K562 (cell line): Measurements from ENCODE around the gene SH2B2. TPM values are rescaled to one million over a fixed set of nuclear protein-coding genes. Genes with fewer than 3 reads are reported as not detected.

ENCODE experiments used
- BHLHE40 ChIP-seq: IDR thresholded peaks from 2 replicates; pipeline ENCODE4 v1.6.1; 2011; ENCODE audit warnings: low read length, improper control_type of control experiment
- CHD2 ChIP-seq: IDR thresholded peaks from 2 replicates; pipeline ENCODE4 v1.6.1; 2011; ENCODE audit warnings: low read depth, low read length
- GABPA ChIP-seq: fragments of 200-800 bp; sonication (Bioruptor generic); conservative IDR thresholded peaks from 2 replicates; pipeline ENCODE4 v1.6.1; 2016; ENCODE audit warnings: low read depth, missing genetic modification characterization, missing compliant biosample characterization
- HDAC8 ChIP-seq: fragments of 450-650 bp; IDR thresholded peaks from 2 replicates; pipeline ENCODE4 v1.6.1; 2016; ENCODE audit warnings: mild to moderate bottlenecking, missing genetic modification characterization, moderate library complexity, missing compliant biosample characterization
- JUNB ChIP-seq: fragments of 450-650 bp; formaldehyde crosslinking; conservative IDR thresholded peaks from 2 replicates; pipeline ENCODE4 v1.4.0; 2020; ENCODE audit warnings: mild to moderate bottlenecking
- KHSRP ChIP-seq: fragments of 450-650 bp; IDR thresholded peaks from 2 replicates; pipeline ENCODE4 v1.6.1; 2017
- LEF1 ChIP-seq: fragments of 450-650 bp; IDR thresholded peaks from 2 replicates; pipeline ENCODE4 v1.6.1; 2016; ENCODE audit warnings: mild to moderate bottlenecking
- MBD2 ChIP-seq: sonication (generic); IDR thresholded peaks from 2 replicates; pipeline ENCODE4 v1.6.1; 2016; ENCODE audit warnings: low read depth, borderline replicate concordance
- MCM2 ChIP-seq: fragments of 450-650 bp; IDR thresholded peaks from 2 replicates; pipeline ENCODE4 v1.6.1; 2017; ENCODE audit warnings: low read depth, mild to moderate bottlenecking
- MTF1 ChIP-seq: fragments of 250-450 bp; sonication (Bioruptor Pico); IDR thresholded peaks from 2 replicates; pipeline ENCODE4 v1.9.0; 2021; ENCODE audit warnings: moderate library complexity, mild to moderate bottlenecking, inconsistent platforms, borderline replicate concordance
- PCBP1 ChIP-seq: fragments of 200-400 bp; formaldehyde crosslinking; IDR thresholded peaks from 2 replicates; pipeline ENCODE4 v1.6.1; 2018; ENCODE audit warnings: mild to moderate bottlenecking, low read depth, low read length; ENCODE audit not compliant: poor library complexity, severe bottlenecking
- RBFOX2 ChIP-seq: fragments of 200-400 bp; formaldehyde crosslinking; IDR thresholded peaks from 2 replicates; pipeline ENCODE4 v1.6.1; 2017; ENCODE audit warnings: low read depth, mild to moderate bottlenecking, low read length, moderate library complexity
- RBM22 ChIP-seq: fragments of 200-400 bp; formaldehyde crosslinking; IDR thresholded peaks from 2 replicates; pipeline ENCODE4 v1.6.1; 2018; ENCODE audit warnings: low read length, low read depth; ENCODE audit not compliant: poor library complexity, severe bottlenecking
- RBM34 ChIP-seq: fragments of 200-400 bp; formaldehyde crosslinking; IDR thresholded peaks from 2 replicates; pipeline ENCODE4 v1.6.1; 2018; ENCODE audit warnings: low read length, borderline replicate concordance; ENCODE audit not compliant: insufficient read depth
- SREBF1 ChIP-seq: fragments of 150-350 bp; IDR thresholded peaks from 2 replicates; pipeline ENCODE4 v1.6.1; 2014; ENCODE audit warnings: antibody characterized with exemption, low read depth, low read length, borderline replicate concordance
- TRIM24 ChIP-seq, 2 experiments: fragments of 450-650 bp; IDR thresholded peaks; 2 replicates each; pipeline ENCODE4 v1.6.1; 2016
- ZBTB17 ChIP-seq: fragments of 450-650 bp; formaldehyde crosslinking; IDR thresholded peaks from 2 replicates; pipeline ENCODE4 v1.4.0; 2020; ENCODE audit warnings: mild to moderate bottlenecking
- ZNF174 ChIP-seq: fragments of 250-450 bp; sonication (Bioruptor Pico); IDR thresholded peaks from 2 replicates; pipeline ENCODE4 v1.4.0; 2020; ENCODE audit warnings: mild to moderate bottlenecking
- polyA plus RNA-seq, 8 experiments: library from polyadenylated mRNA; depleted of rRNA in 4 of 8; stranded (reverse) in 5 of 8; unstranded in 3 of 8; fragments of >200 nt; fragmentation: Nextera tagmentation in 2 of 8; fragmentation: Illumina TruSeq in 1 of 8; extraction: Ambion mirVana in 2 of 8; extraction: Trizol in 1 of 8; gene quantifications; 2 replicates each; pipeline versions ENCODE4 v1.2.1 to v1.2.3, GENCODE V29; 2011 to 2014; ENCODE audit warnings: inconsistent platforms in 1 of 8, missing spikeins in 1 of 8
- total RNA-seq, 7 experiments: library from RNA; depleted of rRNA in 6 of 7; stranded (reverse); fragments of >200 nt in 6 of 7; fragmentation: Illumina TruSeq in 2 of 7; extraction: Trizol in 2 of 7; gene quantifications; 2 replicates each; pipeline versions ENCODE4 v1.2.1 to v1.2.3, GENCODE V29; 2011 to 2021; ENCODE audit warnings: low replicate concordance in 1 of 7
- TF ChIP-seq, protein P1 (sequence below): sonication (generic); formaldehyde crosslinking; IDR thresholded peaks from 2 replicates; pipeline ENCODE4 v1.8.0; 2023; ENCODE audit warnings: mild to moderate bottlenecking, missing genetic modification reagents
- TF ChIP-seq, protein P2 (sequence below), 2 experiments: fragments of 200-800 bp in 1 of 2; sonication (Bioruptor generic) in 1 of 2; sonication (generic) in 1 of 2; formaldehyde crosslinking in 1 of 2; IDR thresholded peaks in 1 of 2; conservative IDR thresholded peaks in 1 of 2; 2 replicates each; pipeline versions ENCODE4 v1.5.0 to v1.6.1; 2016 to 2020; ENCODE audit warnings: missing compliant biosample characterization in 1 of 2, missing genetic modification characterization in 1 of 2, missing genetic modification reagents in 1 of 2
- TF ChIP-seq, protein P3 (sequence below): fragments of 250-450 bp; sonication (Bioruptor Pico); IDR thresholded peaks from 2 replicates; pipeline ENCODE4 v1.5.0; 2021; ENCODE audit warnings: mild to moderate bottlenecking, moderate library complexity
- TF ChIP-seq, protein P4 (sequence below): sonication (generic); IDR thresholded peaks from 2 replicates; pipeline ENCODE4 v1.6.1; 2016

Gene SH2B2
- total and polyA plus RNA-seq, 9 of the 15 experiments (the other 6 are each of a cell fraction or from before 2014, with no cell fraction given), result 0.03 to 0.89 (median 0.07) TPM; not detected in 4

DNA sequence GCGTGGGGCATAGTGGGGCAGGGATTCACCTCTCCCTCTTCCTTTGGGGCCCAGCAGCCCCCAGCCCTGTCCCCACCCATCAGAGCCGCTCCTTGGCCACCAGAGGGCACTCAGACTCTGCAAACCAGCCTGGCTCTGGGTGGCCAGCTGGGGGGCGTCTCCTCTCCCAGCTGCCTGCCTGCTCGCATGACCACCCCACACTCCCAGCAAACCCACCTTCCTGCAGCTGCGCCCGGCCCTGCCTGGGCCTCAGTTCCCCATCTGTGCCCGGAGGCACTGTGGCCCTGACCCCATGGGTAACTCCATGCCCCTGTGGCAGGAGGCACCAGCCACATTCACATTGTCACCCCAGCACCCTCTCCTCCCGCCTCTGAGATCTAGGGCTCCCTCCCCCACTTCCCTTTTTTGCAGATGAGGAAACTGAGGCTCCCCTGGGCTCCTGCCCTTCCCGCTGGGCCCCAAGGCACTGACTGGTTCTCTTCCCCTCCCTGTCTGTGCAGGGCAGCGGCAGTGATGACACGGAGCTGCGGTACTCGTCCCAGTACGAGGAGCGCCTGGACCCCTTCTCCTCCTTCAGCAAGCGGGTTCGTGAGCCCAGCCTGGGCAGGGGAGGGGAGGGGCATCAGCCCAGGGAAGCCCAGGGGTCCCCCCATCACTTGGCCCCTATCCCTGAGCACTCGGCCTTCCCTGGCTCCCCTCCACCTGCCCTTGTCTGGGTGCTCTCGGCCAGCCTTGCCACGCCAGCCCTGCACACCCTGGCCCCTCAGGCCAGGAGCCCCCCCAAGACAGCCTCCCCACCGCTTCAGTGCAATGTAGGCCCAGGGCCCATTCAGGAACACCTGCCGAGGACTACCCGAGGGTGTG, 6.9 kb upstream of the SH2B2 start (continued):
- no peak for TF ChIP-seq MTF1
- TF ChIP-seq RBM34, result no peak
- TF ChIP-seq TRIM24 (IDR thresholded peaks at IDR 0.05), result no peak
- no peak for TF ChIP-seq PCBP1
- no peak for TF ChIP-seq LEF1
- TF ChIP-seq MCM2, result no peak
- TF ChIP-seq, protein P1, sequence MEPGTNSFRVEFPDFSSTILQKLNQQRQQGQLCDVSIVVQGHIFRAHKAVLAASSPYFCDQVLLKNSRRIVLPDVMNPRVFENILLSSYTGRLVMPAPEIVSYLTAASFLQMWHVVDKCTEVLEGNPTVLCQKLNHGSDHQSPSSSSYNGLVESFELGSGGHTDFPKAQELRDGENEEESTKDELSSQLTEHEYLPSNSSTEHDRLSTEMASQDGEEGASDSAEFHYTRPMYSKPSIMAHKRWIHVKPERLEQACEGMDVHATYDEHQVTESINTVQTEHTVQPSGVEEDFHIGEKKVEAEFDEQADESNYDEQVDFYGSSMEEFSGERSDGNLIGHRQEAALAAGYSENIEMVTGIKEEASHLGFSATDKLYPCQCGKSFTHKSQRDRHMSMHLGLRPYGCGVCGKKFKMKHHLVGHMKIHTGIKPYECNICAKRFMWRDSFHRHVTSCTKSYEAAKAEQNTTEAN, result no peak
- TF ChIP-seq BHLHE40, result no peak
- TF ChIP-seq KHSRP, result no peak
- TF ChIP-seq, protein P2, sequence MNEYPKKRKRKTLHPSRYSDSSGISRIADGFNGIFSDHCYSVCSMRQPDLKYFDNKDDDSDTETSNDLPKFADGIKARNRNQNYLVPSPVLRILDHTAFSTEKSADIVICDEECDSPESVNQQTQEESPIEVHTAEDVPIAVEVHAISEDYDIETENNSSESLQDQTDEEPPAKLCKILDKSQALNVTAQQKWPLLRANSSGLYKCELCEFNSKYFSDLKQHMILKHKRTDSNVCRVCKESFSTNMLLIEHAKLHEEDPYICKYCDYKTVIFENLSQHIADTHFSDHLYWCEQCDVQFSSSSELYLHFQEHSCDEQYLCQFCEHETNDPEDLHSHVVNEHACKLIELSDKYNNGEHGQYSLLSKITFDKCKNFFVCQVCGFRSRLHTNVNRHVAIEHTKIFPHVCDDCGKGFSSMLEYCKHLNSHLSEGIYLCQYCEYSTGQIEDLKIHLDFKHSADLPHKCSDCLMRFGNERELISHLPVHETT (CRISPR knock-in tag; conservative IDR thresholded peaks at IDR 0.05 in 1 of 2, IDR thresholded peaks at IDR 0.05 in 1 of 2), result no peak
- no peak for TF ChIP-seq RBFOX2
- TF ChIP-seq, protein P3, sequence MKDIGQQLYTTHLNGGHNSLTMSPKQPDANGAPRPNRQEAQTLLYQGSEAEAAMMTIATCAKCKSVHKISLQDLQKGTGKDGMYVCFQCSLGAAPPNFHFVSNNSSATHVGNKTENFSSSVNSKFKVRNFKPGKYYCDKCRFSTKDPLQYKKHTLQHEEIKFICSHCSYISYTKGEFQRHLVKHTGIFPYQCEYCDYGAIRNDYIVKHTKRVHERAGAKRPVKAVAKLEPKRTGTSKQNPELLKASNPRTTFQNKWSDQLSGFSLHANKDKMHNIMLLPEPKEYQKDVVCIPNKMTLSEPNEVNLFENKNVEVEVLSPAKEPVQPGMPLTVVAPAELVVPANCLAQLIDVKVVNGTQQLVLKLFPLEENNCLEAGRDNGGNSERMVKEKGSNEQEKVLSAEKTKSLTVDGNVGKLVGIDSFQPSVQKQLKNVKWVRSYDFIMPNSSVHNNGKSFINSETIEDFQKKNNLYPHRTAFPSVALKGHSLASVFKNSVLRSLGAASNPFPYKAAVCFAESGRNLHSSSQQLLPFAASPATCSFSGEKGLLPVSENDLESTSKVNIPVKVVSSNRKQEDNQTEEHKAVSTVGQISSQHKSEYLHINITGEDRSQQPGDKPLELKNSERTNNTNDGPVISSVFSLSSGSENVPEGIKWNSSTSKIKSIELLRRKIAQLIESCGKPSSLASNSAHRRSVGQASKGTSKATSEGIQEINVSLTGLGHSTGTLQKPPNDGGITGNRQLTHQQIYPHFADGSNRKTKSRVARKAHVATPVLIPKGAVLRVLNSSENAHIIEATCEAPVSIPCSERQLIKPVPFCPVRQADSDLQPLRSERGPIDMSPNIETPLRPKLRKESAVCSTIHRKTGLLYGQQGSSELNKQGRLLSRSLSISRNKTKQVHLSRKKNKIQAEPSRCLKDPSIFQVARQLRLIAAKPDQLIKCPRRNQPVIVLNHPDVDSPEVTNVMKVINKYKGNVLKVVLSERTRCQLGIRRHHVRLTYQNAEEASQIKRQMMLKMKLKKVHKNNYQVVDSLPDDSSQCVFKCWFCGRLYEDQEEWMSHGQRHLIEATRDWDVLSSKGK, result no peak
- no peak for TF ChIP-seq GABPA (tag)
- no peak for TF ChIP-seq MBD2
- no peak for TF ChIP-seq HDAC8
- peak; percentile 60 for TF ChIP-seq RBM22
- no peak for TF ChIP-seq ZBTB17
- TF ChIP-seq, protein P4, sequence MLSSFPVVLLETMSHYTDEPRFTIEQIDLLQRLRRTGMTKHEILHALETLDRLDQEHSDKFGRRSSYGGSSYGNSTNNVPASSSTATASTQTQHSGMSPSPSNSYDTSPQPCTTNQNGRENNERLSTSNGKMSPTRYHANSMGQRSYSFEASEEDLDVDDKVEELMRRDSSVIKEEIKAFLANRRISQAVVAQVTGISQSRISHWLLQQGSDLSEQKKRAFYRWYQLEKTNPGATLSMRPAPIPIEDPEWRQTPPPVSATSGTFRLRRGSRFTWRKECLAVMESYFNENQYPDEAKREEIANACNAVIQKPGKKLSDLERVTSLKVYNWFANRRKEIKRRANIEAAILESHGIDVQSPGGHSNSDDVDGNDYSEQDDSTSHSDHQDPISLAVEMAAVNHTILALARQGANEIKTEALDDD, result no peak
- TF ChIP-seq CHD2, result no peak
- no peak for TF ChIP-seq ZNF174 (CRISPR knock-in tag)
- no peak for TF ChIP-seq JUNB (CRISPR knock-in tag)
- no peak for TF ChIP-seq SREBF1
